HepG2 (cell line): ENCODE data around the gene SSR2. TPM values are rescaled to one million over a fixed set of nuclear protein-coding genes. Genes with fewer than 3 reads are reported as not detected.

Experiments
- AFF4 ChIP-seq: sonication (generic); formaldehyde crosslinking; IDR thresholded peaks from 2 replicates; pipeline ENCODE4 v1.4.0; 2020; ENCODE audit warnings: missing genetic modification reagents
- CEBPG ChIP-seq: IDR thresholded peaks from 2 replicates; pipeline ENCODE4 v1.6.1; 2016
- FOSL2 ChIP-seq: sonication (generic); formaldehyde crosslinking; IDR thresholded peaks from 2 replicates; pipeline ENCODE4 v1.4.0; 2020; ENCODE audit warnings: missing genetic modification reagents
- HIVEP1 ChIP-seq: sonication (generic); formaldehyde crosslinking; IDR thresholded peaks from 2 replicates; pipeline ENCODE4 v1.4.0; 2020; ENCODE audit warnings: mild to moderate bottlenecking, missing genetic modification reagents
- ZBTB33 ChIP-seq: sonication (generic); formaldehyde crosslinking; IDR thresholded peaks from 2 replicates; pipeline ENCODE4 v1.4.0; 2020; ENCODE audit warnings: missing genetic modification reagents
- ZNF687 ChIP-seq: sonication (generic); formaldehyde crosslinking; IDR thresholded peaks from 2 replicates; pipeline ENCODE4 v1.5.1; 2020; ENCODE audit warnings: mild to moderate bottlenecking, missing genetic modification reagents, moderate library complexity
- polyA plus RNA-seq, 8 experiments: library from polyadenylated mRNA; depleted of rRNA in 3 of 8; stranded (reverse) in 7 of 8; unstranded in 1 of 8; fragments of >200 nt; fragmentation: Illumina TruSeq in 4 of 8; extraction: Trizol in 4 of 8; gene quantifications; 2 replicates each; pipeline versions ENCODE4 v1.2.1 to v1.2.3, GENCODE V29; 2011 to 2016; ENCODE audit warnings: low read depth in 4 of 8, missing spikeins in 1 of 8, mixed read lengths in 1 of 8; ENCODE audit not compliant: insufficient read depth in 1 of 8
- total RNA-seq, 5 experiments: library from RNA; depleted of rRNA; stranded (reverse); fragments of >200 nt; fragmentation: Illumina TruSeq; extraction: Trizol; gene quantifications; 2 replicates each; pipeline ENCODE4 v1.2.3, GENCODE V29; 2016; ENCODE audit warnings: low read depth in 1 of 5

Gene SSR2
- total and polyA plus RNA-seq, 2 of the 13 experiments (the other 11 are each of a cell fraction or from before 2014, with no cell fraction given) = 284 to 461 TPM

GRCh38 chr1:155961937-155962336, 58.8 kb downstream of the SSR2 start (continued):
- TF ChIP-seq AFF4 (CRISPR knock-in tag) (no peak), FOSL2 (CRISPR knock-in tag) (peak; percentile 48; the same call in 1 of the 2 replicates), ZNF687 (0 out of 2 replicates have a peak, but pooled peaks have one; percentile 12), ZBTB33 (CRISPR knock-in tag) (peak; percentile 84), CEBPG (CRISPR knock-in tag) (no peak), HIVEP1 (CRISPR knock-in tag) (no peak)
